GM12878 (cell line): ENCODE data around the gene MSLN. TPM values are rescaled to one million over a fixed set of nuclear protein-coding genes. Genes with fewer than 3 reads are reported as not detected.

Experiments used
- ATAC-seq: fragments of 200-7000 bp; cut with Tn5 transposase; 3 replicates; pipeline ENCODE4 v1.9.1; 2020; ENCODE audit warnings: mild to moderate bottlenecking, moderate library complexity
- BruUV-seq: library from RNA; stranded (reverse); fragments of 400-500 nt; replicated peaks from 2 replicates; lab custom pipeline; 2021; lab: Mats Ljungman, UMichigan
- CTCF ChIA-PET: fragments of 300-600 bp; sonication (Branson Sonifier 250); formaldehyde crosslinking; extraction: SDS; loops from one replicate; lab custom pipeline; 2021; ENCODE audit warnings: inconsistent platforms; lab: Yijun Ruan, JAX
- POLR2A ChIA-PET: fragments of 350-600 bp; formaldehyde crosslinking; extraction: SDS; loops from one replicate; lab custom pipeline; 2021; ENCODE audit warnings: inconsistent platforms; lab: Charles Lee
- RAD21 ChIA-PET: fragments of 300-600 bp; sonication (Branson Sonifier 250); formaldehyde crosslinking; loops from one replicate; lab custom pipeline; 2023; ENCODE audit warnings: antibody characterized with exemption; ENCODE audit not compliant: unreplicated experiment; lab: Charles Lee
- SMC1A ChIA-PET: fragments of 300-600 bp; sonication (Branson Sonifier 250); formaldehyde crosslinking; loops from one replicate; lab custom pipeline; 2023; ENCODE audit not compliant: unreplicated experiment, uncharacterized antibody; lab: Charles Lee
- DNase-seq: peaks from one replicate; pipeline ENCODE4 v3.0.0-alpha.2; 2011; ENCODE audit warnings: low read depth, low spot score
- FAIRE-seq: peaks from 3 replicates; lab custom pipeline; 2011; peaks lifted over from hg19 to GRCh38; lab: Jason Lieb, UNC
- H2AFZ ChIP-seq: 2 replicates; pipeline ENCODE4 v1.6.0; 2011; ENCODE audit warnings: low read depth, low read length, control low read depth; ENCODE audit not compliant: control insufficient read depth
- H3K27ac ChIP-seq: 2 replicates; pipeline ENCODE4 v1.5.1; 2011; ENCODE audit warnings: control low read depth; ENCODE audit not compliant: control insufficient read depth, insufficient read depth
- H3K27me3 ChIP-seq, 2 experiments: replicated peaks in 1 of 2; 2 replicates each; pipeline versions ENCODE4 v1.6.0 to v1.6.1; 2011; ENCODE audit warnings: low read length in 1 of 2; ENCODE audit not compliant: control insufficient read depth in 2 of 2, insufficient read depth in 2 of 2
- H3K36me3 ChIP-seq, 2 experiments: 2 replicates each; pipeline ENCODE4 v1.5.1; 2011; ENCODE audit warnings: low read length in 1 of 2; ENCODE audit not compliant: control insufficient read depth in 2 of 2, insufficient read depth in 2 of 2
- H3K4me1 ChIP-seq: 2 replicates; pipeline ENCODE4 v1.6.1; 2011; ENCODE audit warnings: mild to moderate bottlenecking, low read length, moderate library complexity, mixed read lengths; ENCODE audit not compliant: control insufficient read depth, insufficient read depth
- H3K4me2 ChIP-seq: 2 replicates; pipeline ENCODE4 v1.6.0; 2011; ENCODE audit warnings: control low read depth; ENCODE audit not compliant: control insufficient read depth, insufficient read depth
- H3K4me3 ChIP-seq: fragments of 200-600 bp; sonication (generic); 2 replicates; pipeline ENCODE4 v1.5.1; 2016
- H3K79me2 ChIP-seq: 2 replicates; pipeline ENCODE4 v1.6.0; 2011; ENCODE audit warnings: low read length; ENCODE audit not compliant: control insufficient read depth, insufficient read depth
- H3K9ac ChIP-seq: 2 replicates; pipeline ENCODE4 v1.8.0; 2011; ENCODE audit warnings: low read length, control low read depth, mixed read lengths; ENCODE audit not compliant: control insufficient read depth, insufficient read depth
- H3K9me3 ChIP-seq: replicated peaks from 3 replicates; pipeline ENCODE4 v1.5.1; 2011; ENCODE audit warnings: mild to moderate bottlenecking, low read length; ENCODE audit not compliant: control insufficient read depth, insufficient read depth
- H4K20me1 ChIP-seq: 2 replicates; pipeline ENCODE4 v1.6.0; 2011; ENCODE audit not compliant: control insufficient read depth, insufficient read depth
- GABPA ChIP-seq: IDR thresholded peaks from 2 replicates; pipeline ENCODE4 v1.6.1; 2014; ENCODE audit warnings: antibody characterized with exemption, low read depth, mild to moderate bottlenecking, inconsistent platforms
- PBX3 ChIP-seq: IDR thresholded peaks from 2 replicates; pipeline ENCODE4 v1.6.1; 2011; ENCODE audit warnings: mild to moderate bottlenecking, low read depth, low read length, moderate library complexity; ENCODE audit not compliant: insufficient replicate concordance
- SMC3 ChIP-seq: IDR thresholded peaks from 2 replicates; pipeline ENCODE4 v1.6.1; 2011; ENCODE audit warnings: low read length, improper control_type of control experiment, borderline replicate concordance
- SPI1 ChIP-seq: IDR thresholded peaks from 2 replicates; pipeline ENCODE4 v1.6.1; 2011; ENCODE audit warnings: low read depth, mild to moderate bottlenecking, low read length, moderate library complexity, borderline replicate concordance; ENCODE audit not compliant: insufficient read depth
- ZBTB33 ChIP-seq: fragments of 450-650 bp; IDR thresholded peaks from 2 replicates; pipeline ENCODE4 v1.6.1; 2017; ENCODE audit warnings: mild to moderate bottlenecking
- WGBS: methylation state at CpG from one replicate; pipeline ENCODE4 v1.1.6; 2016; ENCODE audit warnings: low lambda C conversion rate; ENCODE audit not compliant: insufficient replicate concordance, insufficient coverage; ENCODE audit errors: missing lambda C conversion rate; 5-methylcytosine and 5-hydroxymethylcytosine counted together
- in situ Hi-C: fragments of 300-500 bp; cut with MboI; formaldehyde crosslinking; loops from 9 replicates; pipeline ENCODE4 v1.14.3; 2018; ENCODE audit warnings: mixed read lengths
- intact Hi-C: fragments of 100-400 bp; cut with micrococcal nuclease; formaldehyde crosslinking; loops from one replicate; pipeline ENCODE4 v1.14.2; 2022; ENCODE audit not compliant: unreplicated experiment
- polyA plus RNA-seq, 11 experiments: library from polyadenylated mRNA; depleted of rRNA in 4 of 11; unstranded in 6 of 11; stranded (reverse) in 5 of 11; fragments of >200 nt; fragmentation: Nextera tagmentation in 4 of 11; fragmentation: Illumina TruSeq in 1 of 11; extraction: Ambion mirVana in 4 of 11; extraction: Trizol in 1 of 11; gene quantifications; 1 replicate in 1 of 11; 2 replicates in 10 of 11; pipeline versions ENCODE4 v1.2.1 to v1.2.3, GENCODE V29; 2011 to 2016; ENCODE audit warnings: inconsistent platforms in 2 of 11, missing spikeins in 2 of 11, low read depth in 1 of 11
- total RNA-seq, 4 experiments: library from RNA; depleted of rRNA in 3 of 4; stranded (reverse); fragments of >200 nt in 3 of 4; fragmentation: Illumina TruSeq in 1 of 4; extraction: Trizol in 1 of 4; gene quantifications; 2 replicates each; pipeline versions ENCODE4 v1.2.1 to v1.2.3, GENCODE V29; 2013 to 2021
- TF ChIP-seq, protein P1 (sequence below): fragments of 150-350 bp; IDR thresholded peaks from 2 replicates; pipeline ENCODE4 v1.6.1; 2014; ENCODE audit warnings: mild to moderate bottlenecking, low read depth, low read length

MSLN gene
- total and polyA plus RNA-seq, 10 of the 15 experiments (the other 5 are each of a cell fraction or from before 2014, with no cell fraction given), result 0.08 TPM; not detected in 9

DNA sequence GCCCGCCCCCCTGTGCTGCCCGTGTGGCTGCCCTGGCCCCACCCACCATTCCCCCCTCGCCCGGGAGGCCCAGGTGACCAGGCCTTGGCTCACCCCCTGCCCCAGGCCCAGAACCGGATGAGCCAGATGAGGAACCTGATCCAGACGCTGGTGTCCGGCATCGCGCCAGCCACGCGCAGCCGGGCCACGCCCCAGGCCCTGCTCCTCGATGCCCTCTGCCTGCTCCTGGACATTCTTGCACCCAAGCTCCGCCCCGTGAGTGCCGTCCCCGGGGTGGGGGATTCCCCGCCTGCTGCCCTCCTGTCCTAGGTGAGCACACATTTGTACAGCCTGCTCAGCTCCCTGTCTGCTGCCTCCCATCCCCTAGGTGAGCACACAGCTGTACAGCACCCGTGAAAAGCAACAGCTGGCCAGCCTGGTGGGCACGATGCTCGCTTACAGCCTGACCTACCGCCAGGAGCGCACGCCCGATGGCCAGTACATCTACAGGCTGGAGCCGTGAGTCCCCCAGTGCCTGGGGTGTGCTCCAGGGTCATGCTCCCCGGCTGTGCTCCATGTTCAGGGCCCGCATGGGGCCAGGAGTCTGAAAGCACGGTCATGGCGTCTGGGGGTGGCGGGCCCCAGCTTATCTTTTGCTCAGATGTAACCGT lies 35.2 kb downstream of the MSLN start (continued):
- no peak for TF ChIP-seq SPI1
- no peak for TF ChIP-seq PBX3

DNA sequence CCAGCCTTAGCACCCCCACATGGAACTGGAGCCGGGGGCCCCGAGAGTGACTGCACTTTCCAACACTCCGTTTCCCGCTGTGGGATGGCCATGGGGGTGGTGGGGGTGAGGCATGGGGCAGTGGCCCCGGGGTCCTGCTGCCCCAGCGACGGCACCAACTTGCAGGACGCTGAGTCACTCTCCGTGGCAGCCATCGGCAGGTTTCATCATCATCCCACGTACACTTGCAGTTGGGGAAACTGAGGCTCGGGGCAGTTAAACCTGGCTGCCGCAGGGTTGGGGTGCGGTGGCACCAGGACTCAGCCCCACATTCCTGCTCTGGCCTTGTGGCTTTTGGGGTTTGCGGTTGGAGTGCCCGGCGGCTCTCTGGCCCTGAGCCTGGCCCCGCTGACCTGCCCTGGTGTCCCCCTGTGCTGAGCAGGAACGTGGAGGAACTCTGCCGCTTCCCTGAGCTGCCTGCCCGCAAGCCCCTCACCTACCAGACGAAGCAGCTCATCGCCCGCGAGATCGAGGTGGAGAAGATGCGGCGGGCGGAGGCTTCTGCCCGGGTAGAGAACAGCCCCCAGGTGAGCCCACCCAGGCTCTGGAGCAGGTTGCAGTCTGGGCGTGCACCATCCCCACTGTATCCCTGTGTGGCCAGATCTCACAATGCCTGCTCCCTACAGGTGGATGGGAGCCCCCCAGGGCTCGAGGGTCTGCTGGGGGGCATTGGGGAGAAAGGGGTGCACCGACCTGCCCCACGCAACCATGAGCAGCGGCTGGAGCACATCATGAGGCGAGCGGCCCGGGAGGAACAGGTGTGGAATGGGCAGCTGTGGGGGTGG lies 36.0 kb downstream of the MSLN start:
- H3K4me1 ChIP-seq, result no peaks in the 10 kb centered on the region
- no TSS peak for BruUV-seq
- 97% methylated on average over 35 of the region's 38 CpGs for WGBS
- in situ Hi-C loops (no loop called here), intact Hi-C loops (no loop called here)
- FAIRE-seq (no peak), ATAC-seq (no peak), DNase-seq (no peak)
- no peak overlapping the region for H2AFZ ChIP-seq
- no peaks in the 10 kb centered on the region for H3K9me3 ChIP-seq
- no peak overlapping the region for H3K9ac ChIP-seq
- no peaks in the 10 kb centered on the region for H4K20me1 ChIP-seq
- SMC1A ChIA-PET, result no interaction called here
- no peaks in the 10 kb centered on the region for H3K79me2 ChIP-seq
- CTCF ChIA-PET, result no interaction called here
- H3K27ac ChIP-seq, result no peak overlapping the region
- H3K4me2 ChIP-seq, result no peak overlapping the region
- POLR2A ChIA-PET, result no interaction called here
- peaks cover 0 to 6% of the 10 kb centered on the region in 2 experiments; a peak in 2 of 4 replicates for H3K36me3 ChIP-seq
- RAD21 ChIA-PET, result no interaction called here
- H3K4me3 ChIP-seq, result no peak overlapping the region
- TF ChIP-seq ZBTB33 (no peak), GABPA (no peak), SMC3 (no peak)
- TF ChIP-seq, protein P1, sequence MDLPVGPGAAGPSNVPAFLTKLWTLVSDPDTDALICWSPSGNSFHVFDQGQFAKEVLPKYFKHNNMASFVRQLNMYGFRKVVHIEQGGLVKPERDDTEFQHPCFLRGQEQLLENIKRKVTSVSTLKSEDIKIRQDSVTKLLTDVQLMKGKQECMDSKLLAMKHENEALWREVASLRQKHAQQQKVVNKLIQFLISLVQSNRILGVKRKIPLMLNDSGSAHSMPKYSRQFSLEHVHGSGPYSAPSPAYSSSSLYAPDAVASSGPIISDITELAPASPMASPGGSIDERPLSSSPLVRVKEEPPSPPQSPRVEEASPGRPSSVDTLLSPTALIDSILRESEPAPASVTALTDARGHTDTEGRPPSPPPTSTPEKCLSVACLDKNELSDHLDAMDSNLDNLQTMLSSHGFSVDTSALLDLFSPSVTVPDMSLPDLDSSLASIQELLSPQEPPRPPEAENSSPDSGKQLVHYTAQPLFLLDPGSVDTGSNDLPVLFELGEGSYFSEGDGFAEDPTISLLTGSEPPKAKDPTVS, result no peak
- peaks cover 0 to 2% of the 10 kb centered on the region in 2 experiments; a peak in 3 of 4 replicates for H3K27me3 ChIP-seq
